ENCODE measurements around the gene TRIM27.
"Not testable (repeated sequence)": the region's sequence is repeated elsewhere in the genome, so short reads cannot be mapped to it uniquely, and the experiment has no call there.

The TRIM27 gene

GRCh38 chr6:28862077-28862476 lies 61.7 kb downstream of the TRIM27 start:
- no peak for DNase-seq

GRCh38 chr6:28861339-28861738 lies 62.4 kb downstream of the TRIM27 start:
- no peak for DNase-seq

DNA sequence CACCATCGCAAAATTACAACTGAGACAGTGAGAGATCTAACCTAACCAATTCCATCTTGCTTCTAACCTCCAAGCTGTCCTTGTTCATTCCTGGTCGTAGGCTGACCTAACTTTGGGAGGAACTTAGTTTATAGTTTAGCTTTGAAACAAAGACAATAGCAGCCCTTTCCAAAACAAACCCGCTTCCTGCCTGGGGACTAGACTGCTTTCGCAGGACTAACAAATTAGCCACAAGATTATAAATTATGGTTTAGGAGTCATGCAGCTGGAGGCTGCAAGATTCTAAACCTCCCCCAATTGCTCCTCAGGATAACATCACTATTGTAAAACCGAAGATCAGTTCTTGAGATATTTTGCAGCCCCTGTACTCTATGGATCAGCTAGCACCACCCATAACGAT lies 63.2 kb downstream of the TRIM27 start:
- no peak for DNase-seq

DNA sequence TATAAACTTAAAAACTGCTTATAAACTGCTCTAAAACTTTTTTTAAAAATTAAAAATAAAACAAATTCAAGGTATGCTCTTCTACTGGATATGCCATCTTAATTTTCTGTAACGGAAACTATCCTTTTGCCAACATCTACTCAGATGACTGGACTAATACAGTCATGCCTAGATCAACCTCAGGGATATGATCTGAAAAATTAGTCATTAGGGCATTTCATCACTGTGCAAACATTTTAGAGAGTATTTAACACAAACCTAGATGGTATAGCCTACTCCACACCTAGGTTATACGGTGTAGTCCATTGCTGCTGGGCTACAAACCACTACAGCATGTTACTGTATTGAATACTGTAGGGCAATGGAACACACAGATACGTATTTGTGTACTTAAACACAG lies 64.8 kb downstream of the TRIM27 start:
- DNase-seq, result no peak

DNA sequence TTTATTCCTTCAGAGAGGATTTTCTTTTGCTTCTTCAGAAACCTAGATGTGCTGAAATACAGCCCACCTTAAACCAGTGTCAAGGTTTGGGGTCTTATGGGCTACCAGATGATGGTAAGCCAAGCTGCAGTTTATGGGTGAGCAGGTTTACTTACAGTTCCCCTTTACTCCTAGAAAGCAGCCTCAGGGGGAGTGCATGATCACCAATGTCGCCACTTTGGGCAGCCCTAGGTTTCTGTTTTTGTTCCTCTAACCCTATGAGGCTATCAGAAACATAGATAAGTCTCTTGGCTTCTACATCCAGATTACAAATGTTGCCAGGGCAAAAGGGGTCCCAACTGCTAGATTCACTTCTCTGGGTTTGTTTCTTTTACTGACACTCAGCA lies 67.2 kb downstream of the TRIM27 start:
- DNase-seq, result no peak

GRCh38 chr6:28854405-28854804 lies 69.4 kb downstream of the TRIM27 start:
- DNase-seq, result not testable (repeated sequence)
